22Rv1 (cell line): Measurements from ENCODE around the gene BUB3.
A peak's percentile ranks its signal among the peaks of the same experiment; 100 is the strongest.

Source experiments
- H3K27ac ChIP-seq: fragments of 450-650 bp; 2 replicates; pipeline ENCODE4 v1.5.1; 2017
- CTCF ChIP-seq: fragments of 450-650 bp; IDR thresholded peaks from 2 replicates; pipeline ENCODE4 v1.5.1; 2017; ENCODE audit warnings: mild to moderate bottlenecking
- ZFX ChIP-seq: fragments of 450-650 bp; IDR thresholded peaks from 2 replicates; pipeline ENCODE4 v1.6.1; 2017; ENCODE audit warnings: antibody characterized with exemption, borderline replicate concordance

Gene BUB3

GRCh38 chr10:123143162-123143824, 10.9 kb upstream of the BUB3 start:
- TF ChIP-seq ZFX = no peak
- no peak for TF ChIP-seq CTCF
- H3K27ac ChIP-seq = no peak overlapping the region

- TF ChIP-seq CTCF = no peak
- no peak for TF ChIP-seq ZFX
- H3K27ac ChIP-seq = no peak overlapping the region
Measured at GRCh38 chr10:123143825-123144168, 10.4 kb upstream of the BUB3 start.

GRCh38 chr10:123144697-123145541, 9.3 kb upstream of the BUB3 start:
- H3K27ac ChIP-seq = no peak overlapping the region
- peak; percentile 28 for TF ChIP-seq CTCF
- TF ChIP-seq ZFX = no peak

- no peak overlapping the region for H3K27ac ChIP-seq
- TF ChIP-seq CTCF (no peak), ZFX (no peak)
Measured at GRCh38 chr10:123145542-123146012, 8.6 kb upstream of the BUB3 start.

- no peak overlapping the region for H3K27ac ChIP-seq
- TF ChIP-seq ZFX (no peak), CTCF (no peak)
Measured at GRCh38 chr10:123146013-123146893, 7.9 kb upstream of the BUB3 start.

- no peak overlapping the region for H3K27ac ChIP-seq
- TF ChIP-seq CTCF (no peak), ZFX (no peak)
Measured at GRCh38 chr10:123146894-123147634, 7.1 kb upstream of the BUB3 start.
